GM12892 (cell line): ENCODE measurements around the gene PDCD1.

Experiments used
- POLR2A ChIP-seq: IDR thresholded peaks from 2 replicates; pipeline ENCODE4 v1.6.1; 2011; ENCODE audit warnings: low read depth, low read length, control low read depth
- POLR2AphosphoS5 ChIP-seq: IDR thresholded peaks from 2 replicates; pipeline ENCODE4 v1.6.1; 2011; ENCODE audit warnings: low read depth, low read length, control low read depth
- TAF1 ChIP-seq: IDR thresholded peaks from 2 replicates; pipeline ENCODE4 v1.6.1; 2011; ENCODE audit warnings: low read depth, mild to moderate bottlenecking, control low read depth, low read length, borderline replicate concordance

- no peak for TF ChIP-seq POLR2AphosphoS5
- no peak for TF ChIP-seq POLR2A
- TF ChIP-seq TAF1: no peak
Measured at GRCh38 chr2:241888641-241889040, 29.9 kb upstream of the PDCD1 start.
